Stimulated activated CD4-positive, alpha-beta T cell treated with anti-CD3 and anti-CD28 coated beads, Interleukin-2, amount 100 ng/mL, for 24 hours (primary cell): ENCODE results near the gene CCR6.
"Not testable (repeated sequence)": the region's sequence is repeated elsewhere in the genome, so short reads cannot be mapped to it uniquely, and the experiment has no call there.

ENCODE experiments used
- DNase-seq, 2 donors: peaks; one replicate each; pipeline ENCODE4 v3.0.0-alpha.2; 2020

CCR6 gene

DNA sequence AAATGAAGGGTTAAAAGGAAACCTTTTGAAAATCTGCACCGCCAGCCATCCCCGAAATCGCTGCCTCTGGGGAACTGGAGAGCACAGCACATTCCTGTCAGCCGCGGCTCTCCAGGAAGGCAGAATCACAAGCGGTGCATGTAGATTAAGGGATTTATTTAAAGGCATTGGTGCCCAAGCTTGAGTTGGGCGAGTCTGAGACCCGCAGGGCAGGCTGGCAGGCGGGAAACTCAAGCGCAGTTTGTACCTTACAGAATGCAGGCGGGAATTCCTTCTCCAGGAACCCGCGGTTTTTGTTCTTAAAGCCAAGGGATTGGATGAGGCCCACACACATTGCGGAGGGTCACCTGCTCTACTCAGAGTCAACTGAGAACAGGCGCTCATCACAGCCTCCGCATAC is 24.1 kb downstream of the CCR6 start:
- no peak for DNase-seq

DNA sequence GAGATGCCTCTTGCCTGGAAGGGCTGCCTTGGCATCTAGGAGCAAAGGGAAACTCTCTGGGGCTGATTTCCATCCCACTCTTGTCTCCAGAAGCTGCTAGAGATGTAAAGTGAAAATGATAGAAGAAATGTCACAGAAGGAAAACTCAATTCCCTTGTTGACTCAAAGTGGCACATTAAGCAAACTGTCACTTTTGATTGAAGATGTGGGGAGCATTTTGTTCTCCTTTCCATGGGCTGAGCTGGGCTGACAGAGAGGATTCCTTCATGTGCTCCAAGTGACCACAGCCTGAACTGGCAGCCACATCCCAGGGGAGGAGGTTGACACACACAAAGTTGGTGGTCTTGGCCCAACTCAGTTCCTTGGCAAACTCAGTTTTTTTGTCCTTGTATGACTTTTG is 25.1 kb downstream of the CCR6 start:
- no peak for DNase-seq

DNA sequence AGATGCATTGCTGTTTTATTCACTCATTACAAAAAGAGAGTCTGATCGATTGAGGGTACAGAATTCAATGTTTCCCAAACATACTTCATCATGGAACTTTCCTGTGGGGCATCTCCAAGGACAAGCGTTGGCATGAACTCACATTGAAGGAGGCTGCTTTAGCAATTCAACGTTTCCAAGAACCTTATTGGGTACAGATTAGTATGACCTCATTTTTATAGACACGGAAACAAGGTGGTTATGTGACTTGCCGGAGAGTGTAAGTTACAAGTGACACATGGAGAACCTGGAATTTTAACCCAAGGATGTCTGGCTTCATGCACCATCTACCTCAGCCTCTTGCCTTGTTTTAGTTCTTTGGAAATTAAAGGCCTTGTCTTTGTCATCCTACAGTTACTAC is 26.1 kb downstream of the CCR6 start:
- no peak for DNase-seq

DNA sequence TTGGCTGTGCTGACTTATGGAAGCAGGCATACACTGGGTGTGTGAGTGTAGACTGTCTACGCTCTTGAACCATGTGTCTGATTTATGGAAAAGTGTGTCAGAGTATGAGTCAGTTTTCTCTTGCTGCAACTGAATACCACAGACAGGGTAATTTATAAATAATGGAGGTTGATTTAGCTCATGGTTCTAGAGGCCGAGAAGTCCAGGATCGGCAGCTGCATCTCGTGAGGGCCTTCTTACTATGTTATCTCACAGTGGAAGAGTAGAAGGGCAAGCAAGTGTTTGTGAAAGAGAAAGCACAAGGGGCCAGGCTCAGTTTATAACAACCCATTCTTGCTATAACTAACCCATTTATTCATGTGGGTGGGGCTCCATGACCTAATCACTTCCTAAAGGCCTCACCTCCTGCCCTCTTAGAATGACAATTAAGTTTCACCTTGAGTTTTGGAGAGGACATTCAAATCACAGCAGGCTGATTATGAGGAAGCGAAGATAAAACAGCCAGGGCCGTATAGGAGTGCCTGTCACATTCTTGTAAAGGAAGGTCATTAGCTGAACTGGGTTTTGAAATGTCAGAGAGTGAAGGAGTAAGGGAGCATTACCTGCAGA is 28.1 kb downstream of the CCR6 start:
- no peak for DNase-seq

DNA sequence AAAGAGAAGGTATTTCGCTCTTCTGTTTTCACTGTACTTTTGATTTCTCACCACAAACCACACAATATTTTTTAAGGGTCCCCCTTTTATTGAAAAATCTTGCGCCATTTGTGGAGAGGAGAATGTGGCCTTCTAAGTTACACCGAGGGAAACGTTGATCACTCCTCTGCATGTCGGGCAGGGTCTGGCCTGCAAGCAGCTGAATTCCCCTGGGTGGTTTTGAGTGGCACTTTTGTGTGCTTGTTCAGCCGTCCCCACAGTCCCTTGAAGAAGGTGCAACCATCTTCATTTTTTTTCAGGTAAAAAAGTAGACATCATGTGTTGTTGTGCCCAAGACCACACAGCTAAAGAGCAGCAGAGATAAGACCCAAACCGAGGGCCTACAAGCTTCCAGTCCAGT is 28.8 kb downstream of the CCR6 start:
- DNase-seq = no peak

DNA sequence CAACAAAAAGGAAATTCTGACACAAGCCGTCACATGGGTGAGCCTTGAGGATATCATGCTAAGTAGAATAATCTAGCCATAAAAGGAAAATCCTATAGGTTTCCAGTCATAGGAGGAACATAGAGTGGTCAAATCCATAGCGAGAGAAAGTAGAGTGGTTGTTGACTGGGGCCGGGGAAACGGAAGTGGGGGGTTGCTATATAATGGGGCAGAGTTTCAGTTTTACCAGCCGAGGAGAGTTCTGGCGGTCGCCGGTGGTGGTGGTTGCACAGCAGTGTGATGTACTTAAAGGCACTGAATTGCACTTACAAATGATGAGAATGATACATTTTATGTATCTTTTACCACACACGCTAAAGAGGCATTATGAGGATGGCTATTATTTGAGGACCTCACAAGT is 30.0 kb downstream of the CCR6 start:
- no peak for DNase-seq

DNA sequence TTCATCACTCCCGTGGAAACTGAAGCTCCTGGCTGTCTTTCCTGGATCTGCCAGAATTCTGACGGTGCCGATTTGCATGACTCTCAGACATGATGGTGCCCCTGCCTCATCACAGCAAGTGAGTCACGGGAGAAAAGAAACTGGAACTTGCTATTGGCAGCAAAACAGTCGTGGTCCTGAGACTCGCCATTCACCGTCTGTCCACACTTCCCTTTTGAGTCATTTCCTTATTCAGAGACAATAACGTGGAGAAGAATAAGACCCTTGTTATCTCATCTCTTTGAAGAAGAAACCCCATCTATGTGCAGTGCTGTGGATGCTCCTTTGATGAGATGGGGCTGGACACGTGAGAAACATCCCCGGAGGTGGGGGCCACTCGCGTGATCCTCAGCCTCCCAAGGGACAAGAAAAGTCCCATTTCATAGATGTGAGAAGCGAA is 30.6 kb downstream of the CCR6 start:
- DNase-seq = no peak

DNA sequence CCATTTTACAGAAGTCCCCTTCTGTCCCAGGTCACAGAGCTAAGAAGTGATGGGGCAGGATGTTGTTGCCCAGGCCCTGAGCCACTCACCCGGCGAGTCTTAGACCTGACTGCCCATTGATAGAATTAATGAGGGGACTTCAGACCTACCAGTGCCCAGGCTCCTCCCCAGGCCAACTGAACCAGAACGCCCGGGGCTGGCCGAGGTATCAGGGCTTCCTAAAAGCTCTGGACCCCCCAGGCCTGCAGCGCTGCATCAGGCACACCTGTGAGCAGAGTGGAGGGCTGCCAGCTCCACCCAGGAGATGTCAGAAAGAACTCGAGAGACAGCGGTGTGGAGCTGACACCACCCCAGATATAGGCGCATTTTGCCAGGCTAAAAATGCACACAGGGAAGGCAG is 31.4 kb downstream of the CCR6 start:
- no peak for DNase-seq

DNA sequence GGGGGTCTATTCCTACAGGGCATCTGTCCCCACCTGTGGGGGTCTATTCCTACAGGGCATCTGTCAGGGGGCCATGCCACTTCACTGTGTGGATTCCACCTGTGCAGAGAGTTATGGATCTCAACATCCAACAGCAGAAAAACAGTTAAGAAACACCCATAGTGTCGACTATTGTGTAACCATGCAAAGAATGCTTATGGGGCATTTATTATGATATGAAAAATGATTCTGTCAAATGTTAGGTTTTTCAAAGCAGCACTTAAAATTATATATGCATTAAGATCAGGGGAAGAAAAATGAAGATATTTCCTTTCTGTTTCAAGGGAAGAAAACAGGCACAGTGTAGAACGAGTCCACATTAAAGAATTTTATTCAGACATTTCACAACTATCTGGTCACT is 32.0 kb downstream of the CCR6 start:
- no peak for DNase-seq

DNA sequence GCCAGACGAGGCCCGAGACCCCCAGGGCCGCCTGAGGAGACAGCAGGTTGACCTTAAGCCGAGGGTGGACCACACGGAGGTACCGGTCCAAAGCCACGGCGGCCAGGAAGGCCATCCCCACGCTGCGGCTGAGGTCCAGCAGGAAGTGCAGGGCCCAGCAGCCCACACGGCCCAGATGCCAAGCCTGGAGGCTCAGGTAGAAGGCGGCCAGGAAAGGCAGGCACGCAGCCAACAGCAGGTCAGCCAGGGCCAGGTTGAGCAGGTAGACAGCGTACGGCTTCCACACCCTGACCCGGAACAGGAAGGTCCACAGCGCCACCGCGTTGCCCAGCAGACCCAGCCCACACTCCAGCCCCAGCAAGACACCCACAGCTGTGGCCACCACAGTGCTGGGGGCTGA is 34.5 kb downstream of the CCR6 start:
- no peak for DNase-seq

DNA sequence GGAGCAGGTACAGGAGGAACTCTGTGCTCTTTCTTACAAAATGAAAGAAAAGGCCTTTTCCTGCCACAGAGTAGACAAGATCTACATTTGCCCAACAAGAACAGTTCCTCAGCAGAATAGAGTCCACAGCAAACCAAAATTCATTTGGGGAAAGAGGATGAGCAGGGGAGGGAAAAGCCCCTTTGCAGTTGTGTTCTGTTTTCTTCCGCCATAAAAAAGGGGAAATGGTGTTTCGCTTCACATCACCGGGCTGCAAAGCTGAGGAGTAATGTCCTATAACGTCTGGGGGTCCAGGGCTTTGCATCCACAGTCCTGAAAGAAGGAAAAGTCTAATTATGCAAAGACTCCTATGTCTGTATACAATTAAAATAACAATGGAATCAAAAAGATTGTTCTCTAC is 35.0 kb downstream of the CCR6 start, which contains the start of gene GPR31:
GPR31 (minus strand) TSS at position 118 of the 400 bp plus-strand sequence. CDS start 149 bp downstream, outside the sequence.
- DNase-seq = no peak

DNA sequence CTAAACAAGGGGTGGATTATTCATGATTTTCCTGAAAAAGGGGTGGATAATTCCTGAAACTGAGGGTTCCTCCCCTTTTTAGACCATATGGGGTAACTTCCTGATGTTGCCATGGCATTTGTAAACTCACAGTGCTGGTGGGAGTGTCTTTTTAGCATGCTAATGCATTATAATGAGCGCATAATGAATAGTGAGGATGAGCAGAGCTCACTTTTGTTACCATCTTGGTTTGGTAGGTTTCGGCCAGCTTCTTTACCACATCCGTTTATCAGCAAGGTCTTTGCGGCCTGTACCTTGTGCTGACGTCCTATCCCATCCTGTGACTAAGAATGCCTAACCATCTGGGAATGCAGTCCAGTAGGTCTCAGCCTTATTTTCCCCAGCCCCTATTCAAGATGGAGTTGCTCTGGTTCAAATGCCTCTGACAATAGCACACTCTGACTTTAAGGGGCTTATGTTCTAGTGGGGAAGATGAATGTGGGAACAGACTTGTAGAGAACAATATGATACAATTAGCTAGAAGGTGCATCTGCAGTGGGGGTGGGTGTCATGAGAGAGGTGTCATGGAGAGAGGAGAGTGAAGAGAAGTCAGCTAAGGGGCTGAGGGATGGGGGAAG is 39.1 kb downstream of the CCR6 start:
- DNase-seq = no peak

DNA sequence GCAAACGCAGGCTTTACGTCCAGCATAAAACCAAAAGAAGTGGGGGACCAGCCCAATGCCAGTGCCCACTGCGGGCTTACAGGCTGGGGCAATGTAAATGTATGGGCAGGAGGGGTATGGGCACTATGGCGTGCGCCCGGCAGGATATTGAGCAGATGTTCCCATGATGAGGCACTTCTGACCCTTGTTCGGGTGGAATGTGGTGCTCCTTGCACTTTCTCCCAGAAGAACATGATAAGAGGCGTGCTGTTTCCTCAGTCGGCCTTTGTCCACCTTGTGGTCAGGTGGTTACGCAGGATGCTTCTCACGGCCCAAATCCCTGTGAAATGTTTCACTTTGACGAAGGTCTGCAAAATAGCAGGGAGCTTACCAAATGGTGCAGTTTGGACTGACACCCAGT is 39.7 kb downstream of the CCR6 start:
- DNase-seq = no peak

DNA sequence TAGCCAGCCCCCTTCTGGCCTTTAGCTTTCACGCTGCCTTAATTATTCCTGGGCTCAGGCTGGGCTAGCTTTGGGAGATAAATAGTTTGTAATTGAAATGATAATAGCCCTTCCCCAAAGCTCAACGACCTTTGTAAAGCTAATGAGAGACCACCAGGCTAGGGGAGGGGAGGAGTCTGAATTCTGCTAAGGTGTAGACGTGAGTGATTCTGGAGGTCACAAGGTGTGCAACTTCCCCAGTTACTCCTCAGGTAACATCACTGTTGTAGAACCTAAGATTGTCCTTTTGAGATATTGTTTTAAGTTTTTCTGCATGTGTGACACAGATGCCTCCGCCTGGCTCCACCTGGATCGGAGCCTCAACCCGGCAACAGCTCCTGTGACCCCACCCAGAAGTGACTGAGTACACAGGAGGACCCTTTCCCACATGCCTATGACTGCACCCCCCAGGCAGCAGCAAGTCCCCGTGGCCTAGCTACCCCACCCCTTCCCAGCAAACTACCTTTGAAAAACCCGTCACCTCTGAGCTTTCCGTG is 40.6 kb downstream of the CCR6 start:
- DNase-seq = no peak

DNA sequence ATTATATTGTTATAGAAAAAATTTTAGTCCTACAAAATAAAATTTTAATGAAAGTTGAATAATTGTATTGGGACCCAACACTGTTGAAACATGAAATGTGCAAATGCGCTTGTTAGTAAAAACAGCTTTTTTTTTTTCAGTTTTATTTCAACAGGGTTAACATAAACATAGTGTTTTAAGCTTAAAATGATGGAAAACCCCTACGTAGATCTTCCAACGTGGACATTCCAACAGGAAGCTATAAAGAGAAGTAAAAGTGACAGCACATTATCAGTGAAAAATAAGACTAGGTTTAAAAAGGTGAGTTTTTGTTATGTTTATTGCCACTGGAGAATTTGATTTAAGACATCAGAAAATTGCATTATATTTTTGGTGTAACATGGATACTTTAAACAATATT is 41.4 kb downstream of the CCR6 start:
- DNase-seq = no peak

DNA sequence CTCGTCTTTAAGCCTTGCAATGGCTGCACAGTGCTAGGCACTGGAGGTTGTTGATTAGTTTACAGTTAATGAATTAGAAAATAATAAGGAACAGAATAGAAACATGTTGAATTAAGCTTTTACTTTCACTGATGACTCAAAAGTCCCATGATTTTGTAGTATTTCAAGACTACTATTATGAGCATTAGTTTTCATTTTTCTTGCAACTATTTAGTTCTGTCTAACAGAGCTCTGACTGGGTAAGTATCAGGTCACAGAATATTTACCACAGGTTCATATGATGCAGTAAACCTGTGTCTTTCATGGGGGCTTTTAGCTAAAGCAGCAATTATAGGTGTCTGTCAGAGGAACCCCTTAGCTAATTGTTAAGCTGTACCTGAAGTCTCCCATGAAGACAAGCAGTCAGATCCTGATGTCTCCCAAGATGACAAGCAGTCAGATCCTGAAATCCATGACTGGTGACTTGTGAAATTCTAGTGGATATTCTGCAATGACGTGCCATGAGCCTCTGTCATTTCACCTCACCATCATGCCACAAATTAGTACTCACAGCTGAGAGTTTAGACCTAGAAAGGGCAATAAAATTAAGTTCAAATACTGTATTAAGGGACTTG is 43.1 kb downstream of the CCR6 start:
- DNase-seq = no peak

DNA sequence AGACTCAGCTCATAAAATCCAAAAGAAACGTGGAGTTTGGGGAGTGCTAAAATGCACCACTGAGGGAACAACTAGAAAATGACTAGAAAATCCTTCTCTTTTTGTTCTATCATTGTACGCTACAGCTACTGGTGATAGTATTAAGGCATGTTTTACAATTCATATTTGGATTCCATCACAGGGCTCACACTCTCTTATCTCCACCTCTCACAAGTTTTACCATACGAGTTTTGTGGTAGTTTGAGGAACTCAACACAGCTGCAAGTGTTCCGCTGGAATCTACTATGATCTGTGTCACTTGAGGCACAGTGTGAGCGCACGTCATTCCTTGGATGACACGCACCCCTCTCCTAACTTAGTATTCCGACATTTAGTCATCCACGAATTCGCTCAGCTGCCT is 44.8 kb downstream of the CCR6 start:
- not testable (repeated sequence) for DNase-seq

DNA sequence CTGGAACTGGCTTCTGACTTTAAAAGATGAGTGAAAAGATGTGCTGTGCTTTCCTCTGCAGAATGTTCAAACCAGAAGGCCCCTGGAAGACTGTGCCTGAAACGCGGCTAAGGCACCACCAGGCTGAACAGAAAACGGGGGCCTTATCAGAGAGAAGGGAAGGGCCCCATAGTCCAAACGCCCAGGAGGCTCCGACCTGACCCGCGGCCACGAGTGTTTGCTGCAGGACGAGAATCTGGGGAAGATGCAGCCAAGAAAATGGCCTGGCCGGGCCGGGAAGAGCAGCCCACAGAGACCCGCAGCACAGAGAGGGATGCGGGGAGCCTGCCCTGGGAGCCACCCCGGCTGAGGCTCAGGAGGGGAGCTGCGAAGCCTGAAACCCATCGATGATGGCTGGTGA is 45.4 kb downstream of the CCR6 start:
- DNase-seq = not testable (repeated sequence)

DNA sequence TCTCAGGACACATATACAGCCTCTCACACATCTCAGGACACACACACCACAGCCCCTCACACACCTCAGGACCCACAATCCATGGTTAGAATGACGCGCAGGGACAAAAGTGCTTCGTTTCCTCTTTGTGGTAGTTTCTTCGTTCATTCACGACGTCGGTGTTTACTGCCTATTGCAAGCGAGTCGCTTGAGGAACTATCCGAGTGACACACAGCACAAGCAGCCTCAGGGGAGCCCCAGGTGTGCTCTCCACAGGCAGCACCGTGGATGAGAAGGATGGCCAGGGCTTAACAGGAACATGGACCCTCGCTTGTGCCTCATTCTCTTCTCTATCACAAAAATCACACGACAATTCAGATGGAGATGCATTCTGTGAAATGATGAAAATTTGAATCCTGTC is 47.0 kb downstream of the CCR6 start:
- DNase-seq = not testable (repeated sequence)

DNA sequence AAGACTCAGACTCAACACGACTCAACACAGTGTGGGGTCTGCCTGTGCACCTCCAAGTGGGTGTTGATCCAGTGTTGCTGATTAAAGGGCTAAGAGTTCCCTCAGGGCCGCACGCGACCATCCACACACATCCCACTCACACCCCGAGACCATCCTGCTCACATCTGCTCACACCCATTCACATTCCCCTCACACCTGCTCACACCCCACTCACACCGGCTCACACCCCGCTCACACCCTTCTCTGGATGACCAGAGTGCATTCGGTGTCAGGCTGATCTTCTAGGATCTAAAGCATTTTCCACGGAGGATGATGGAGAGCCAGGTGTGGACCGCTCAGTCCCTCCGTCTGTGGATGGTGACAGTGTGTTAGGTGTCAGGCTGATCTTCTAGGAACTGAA is 48.4 kb downstream of the CCR6 start:
- DNase-seq = not testable (repeated sequence)

DNA sequence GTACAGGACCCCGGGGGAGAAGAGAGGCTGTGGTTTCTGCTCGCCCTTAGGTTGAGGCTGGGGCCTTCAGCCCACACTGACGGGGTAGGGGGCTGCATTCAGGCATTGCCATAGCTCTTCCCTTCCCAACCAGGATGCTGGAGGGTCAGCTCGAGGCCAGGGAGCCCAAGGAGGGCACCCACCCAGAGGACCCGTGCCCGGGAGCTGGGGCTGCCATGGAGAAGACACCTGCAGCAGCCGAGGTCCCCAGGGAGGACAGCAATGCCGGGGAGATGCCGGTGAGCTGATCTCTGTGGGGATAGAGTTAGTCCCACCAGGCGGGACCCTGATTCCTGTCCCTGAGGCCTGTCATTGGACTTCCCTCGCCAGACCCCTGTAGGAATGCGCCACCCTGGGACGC is 49.1 kb downstream of the CCR6 start:
- DNase-seq = not testable (repeated sequence)

DNA sequence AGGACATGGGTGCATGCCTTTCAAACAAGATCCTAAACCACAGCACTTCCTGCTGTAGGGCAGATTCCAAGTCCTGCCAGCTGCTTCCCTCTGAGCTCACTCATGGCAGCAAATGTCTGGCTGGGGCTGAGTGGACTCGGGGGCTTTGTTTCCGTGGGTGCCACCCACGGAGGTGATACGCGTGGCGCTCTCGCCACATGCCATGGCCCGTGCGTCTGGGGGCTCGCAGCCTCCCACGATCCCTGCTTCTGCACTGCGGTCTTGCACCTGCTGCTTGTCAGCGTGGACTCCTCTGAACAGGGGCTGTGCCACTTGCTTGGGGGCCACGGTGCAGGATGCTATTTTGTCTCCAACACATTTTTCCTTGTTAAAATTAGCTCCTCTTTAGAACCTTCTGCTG is 54.4 kb downstream of the CCR6 start:
- DNase-seq = not testable (repeated sequence)

DNA sequence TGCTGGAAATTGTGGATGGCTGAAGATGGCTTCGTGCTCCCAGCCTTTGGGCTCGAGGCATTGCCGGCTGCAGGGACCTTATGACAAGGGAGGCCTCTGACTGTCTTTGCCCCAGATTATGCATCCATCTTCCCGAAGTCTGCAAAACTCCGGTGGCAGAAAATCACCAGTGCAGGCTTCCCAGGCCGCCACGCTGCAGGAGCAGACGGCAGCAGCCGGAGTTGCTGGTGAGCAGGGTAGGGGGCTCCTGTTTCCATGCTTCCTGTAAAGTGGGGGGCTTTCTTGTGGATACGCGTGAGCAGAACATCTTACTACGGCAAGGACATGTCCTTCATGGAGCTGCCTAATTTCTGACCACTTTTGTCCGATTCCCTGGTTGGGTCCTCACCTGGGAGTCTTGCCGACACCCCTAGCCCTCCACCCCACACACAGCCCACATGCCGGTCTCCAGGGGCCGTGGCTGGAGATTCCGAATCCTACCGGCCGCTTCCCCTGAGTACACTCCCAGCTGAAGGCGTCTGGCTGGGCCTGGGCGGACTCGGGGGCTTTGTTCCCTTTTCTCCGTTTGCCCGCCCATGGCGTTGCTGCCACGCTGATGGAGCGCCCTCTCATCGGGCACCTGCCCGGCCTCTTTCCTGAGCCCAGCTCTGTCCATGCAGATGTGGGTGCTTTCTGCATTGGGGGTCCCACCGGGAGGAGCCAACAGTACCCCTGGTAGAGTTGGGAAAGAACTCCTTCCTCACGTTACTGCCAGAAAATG is 56.2 kb downstream of the CCR6 start:
- not testable (repeated sequence) for DNase-seq

DNA sequence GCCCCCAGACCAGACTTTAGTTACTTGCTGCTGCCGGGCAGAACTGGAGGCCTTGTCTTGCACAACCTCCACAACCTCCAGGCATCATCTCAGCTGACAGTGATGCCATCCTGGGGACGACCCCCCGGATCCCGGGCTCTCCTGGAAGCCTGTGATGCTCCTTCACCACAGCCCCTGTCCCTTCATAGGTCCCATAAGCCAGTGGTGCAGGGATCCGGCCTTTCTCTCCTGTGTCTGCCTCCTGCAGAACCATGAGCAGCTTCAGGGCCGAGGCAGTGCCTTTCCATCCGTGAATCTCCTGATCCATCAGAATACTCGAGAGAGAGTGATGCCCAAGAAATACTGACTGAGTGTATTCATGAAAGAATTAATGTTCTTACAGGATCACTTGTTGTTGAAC is 57.2 kb downstream of the CCR6 start:
- not testable (repeated sequence) for DNase-seq
